ENCODE results near the gene SLC16A5. TPM values are rescaled to one million over a fixed set of nuclear protein-coding genes. Genes with fewer than 3 reads are reported as not detected.

SLC16A5 gene
- total RNA-seq, 4 donors from 2014 or later: 1.5 to 7.9 (median 6.9) TPM

DNA sequence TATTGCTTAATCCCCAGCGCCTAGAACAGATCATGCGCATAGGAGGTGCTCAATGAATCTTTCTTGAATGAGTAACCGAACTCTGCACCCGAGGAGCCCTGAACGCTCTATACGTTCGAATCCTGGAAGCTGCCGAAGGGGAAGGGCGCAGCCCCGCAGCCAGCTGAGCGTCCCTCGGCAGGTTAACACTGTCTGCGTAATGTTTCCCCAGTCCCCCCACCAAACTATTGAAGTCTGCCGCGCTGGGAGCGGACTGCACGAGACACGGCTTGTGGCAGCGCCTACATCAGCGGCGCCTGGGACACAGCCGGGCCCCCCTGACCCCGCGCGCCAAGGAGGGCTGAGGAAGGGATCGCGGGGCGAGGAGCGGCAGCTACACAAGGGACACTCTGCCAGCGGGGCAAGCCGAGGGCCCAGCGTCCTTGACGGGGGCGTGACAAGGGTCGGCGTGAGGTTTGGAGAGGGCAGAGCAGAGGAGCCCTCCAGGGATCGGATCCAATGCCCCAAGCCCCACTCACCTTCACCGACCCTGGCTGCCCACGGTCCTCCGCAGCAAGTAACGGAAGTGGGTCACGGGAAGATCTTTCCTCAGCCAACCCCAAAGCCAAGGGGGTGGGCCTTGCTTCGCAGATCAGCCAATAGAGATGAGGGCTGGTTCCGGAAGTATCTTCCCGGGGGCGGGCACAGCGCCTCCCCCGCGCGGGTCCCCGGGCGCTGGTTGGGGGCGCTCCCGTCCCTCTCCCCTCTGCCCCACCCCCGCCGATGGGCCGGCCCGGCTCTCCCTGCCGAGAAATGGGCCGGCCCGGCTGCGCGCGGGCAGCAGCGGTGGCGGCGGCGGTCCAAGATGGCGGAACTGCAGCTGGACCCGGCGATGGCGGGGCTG lies 41.1 kb upstream of the SLC16A5 start, which contains the start of the genes ATP5PD and KCTD2:
TSS of gene ATP5PD (minus strand) at position 563 of the 883 bp plus-strand sequence. CDS start 4,319 bp downstream, outside the sequence.
TSS of gene KCTD2 (plus strand) at position 819 of the 883 bp plus-strand sequence. CDS start at position 845, 26 bp downstream.
- Histone ChIP-seq H3K36me3 (peaks cover 0 to 16% of the 10 kb centered on the region in 2 donors), H3K27me3 (no peaks in the 10 kb centered on the region), H3K9me3 (no peaks in the 10 kb centered on the region), H3K4me1 (peaks cover 26 to 28% of the 10 kb centered on the region in 2 donors), H3K4me3 (peak within 1 kb of the TSS; percentile 84 to 100 (median 96)), H3K27ac (peak within 1 kb of the TSS; percentile 98 to 100 (median 98))
- intact Hi-C loops (cut with DNase I; ENCODE audit: low total_unique reads): loop anchor here (1.0 kb wide), 1 partner anchor 11 kb away; no protein-coding TSS in a partner anchor
- in situ Hi-C loops (cut with MboI; ENCODE audit: low sequenced_read_pairs in 4 of 4): no loop called here
- peak; percentile 99 for ATAC-seq
- peak; percentile 96 to 98 for TF ChIP-seq POLR2A (IDR thresholded peaks at IDR 0.05)
- TF ChIP-seq, protein P1, sequence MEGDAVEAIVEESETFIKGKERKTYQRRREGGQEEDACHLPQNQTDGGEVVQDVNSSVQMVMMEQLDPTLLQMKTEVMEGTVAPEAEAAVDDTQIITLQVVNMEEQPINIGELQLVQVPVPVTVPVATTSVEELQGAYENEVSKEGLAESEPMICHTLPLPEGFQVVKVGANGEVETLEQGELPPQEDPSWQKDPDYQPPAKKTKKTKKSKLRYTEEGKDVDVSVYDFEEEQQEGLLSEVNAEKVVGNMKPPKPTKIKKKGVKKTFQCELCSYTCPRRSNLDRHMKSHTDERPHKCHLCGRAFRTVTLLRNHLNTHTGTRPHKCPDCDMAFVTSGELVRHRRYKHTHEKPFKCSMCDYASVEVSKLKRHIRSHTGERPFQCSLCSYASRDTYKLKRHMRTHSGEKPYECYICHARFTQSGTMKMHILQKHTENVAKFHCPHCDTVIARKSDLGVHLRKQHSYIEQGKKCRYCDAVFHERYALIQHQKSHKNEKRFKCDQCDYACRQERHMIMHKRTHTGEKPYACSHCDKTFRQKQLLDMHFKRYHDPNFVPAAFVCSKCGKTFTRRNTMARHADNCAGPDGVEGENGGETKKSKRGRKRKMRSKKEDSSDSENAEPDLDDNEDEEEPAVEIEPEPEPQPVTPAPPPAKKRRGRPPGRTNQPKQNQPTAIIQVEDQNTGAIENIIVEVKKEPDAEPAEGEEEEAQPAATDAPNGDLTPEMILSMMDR (IDR thresholded peaks at IDR 0.05 in 4 of 5, conservative IDR thresholded peaks at IDR 0.05 in 1 of 5): no peak
- peak; percentile 95 to 97 for DNase-seq

GRCh38 chr17:75047398-75048098 lies 40.2 kb upstream of the SLC16A5 start:
- H3K4me3 ChIP-seq: peak overlapping the region; percentile 72 to 100 (median 96)
- TF ChIP-seq, protein P1 (IDR thresholded peaks at IDR 0.05 in 4 of 5, conservative IDR thresholded peaks at IDR 0.05 in 1 of 5): no peak
- TF ChIP-seq POLR2A (IDR thresholded peaks at IDR 0.05): no peak
- H3K4me1 ChIP-seq: peaks cover 26 to 28% of the 10 kb centered on the region in 2 donors
- in situ Hi-C loops (cut with MboI; ENCODE audit: low sequenced_read_pairs in 4 of 4) (no loop called here), intact Hi-C loops (cut with DNase I; ENCODE audit: low total_unique reads) (loop anchor here (1.0 kb wide), 1 partner anchor 12 kb away; no protein-coding TSS in a partner anchor)
- H3K27ac ChIP-seq: peak overlapping the region; percentile 98 to 100 (median 98)
- DNase-seq (peak in 1 of 2 donors; percentile 43), ATAC-seq (peak; percentile 9 to 26)
- no peaks in the 10 kb centered on the region for H3K9me3 ChIP-seq
- no peaks in the 10 kb centered on the region for H3K27me3 ChIP-seq
- H3K36me3 ChIP-seq: peaks cover 0 to 14% of the 10 kb centered on the region in 2 donors

DNA sequence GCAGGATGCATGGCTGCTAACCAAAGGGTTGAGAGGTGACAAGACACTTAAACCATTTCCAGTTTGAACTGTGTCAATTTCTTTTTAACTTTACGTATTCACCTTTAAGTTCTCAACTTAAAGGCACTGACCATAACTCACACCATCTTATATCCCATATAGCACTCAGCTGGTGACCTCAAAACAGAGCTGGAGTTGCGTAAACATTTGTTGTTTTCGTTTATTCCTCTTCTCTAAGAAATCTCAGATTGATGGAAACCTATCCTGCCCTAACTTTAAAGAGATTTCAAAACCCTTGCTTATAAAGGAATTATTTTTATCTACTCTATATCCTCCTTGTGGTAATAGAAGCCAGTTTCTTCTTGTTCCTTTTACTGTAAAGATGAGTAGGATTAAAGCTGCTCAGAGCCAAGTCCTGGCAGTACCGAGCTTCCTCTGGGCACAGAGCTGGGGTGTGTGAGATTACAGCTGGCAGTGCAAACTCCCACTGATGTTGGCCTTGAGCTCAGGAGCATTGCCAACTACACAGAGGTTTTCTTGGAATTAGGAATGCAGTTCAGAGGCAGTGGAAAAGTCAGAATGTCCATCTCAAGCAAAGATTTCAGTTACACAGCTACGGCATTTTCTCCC lies 39.4 kb upstream of the SLC16A5 start:
- no peaks in the 10 kb centered on the region for H3K9me3 ChIP-seq
- H3K27me3 ChIP-seq: no peaks in the 10 kb centered on the region
- in situ Hi-C loops (cut with MboI; ENCODE audit: low sequenced_read_pairs in 4 of 4): no loop called here
- H3K36me3 ChIP-seq: peaks cover 0 to 22% of the 10 kb centered on the region in 2 donors
- H3K27ac ChIP-seq: peak overlapping the region; percentile 98 to 100 (median 98)
- DNase-seq: no peak
- no peak for ATAC-seq
- TF ChIP-seq, protein P1 (IDR thresholded peaks at IDR 0.05 in 4 of 5, conservative IDR thresholded peaks at IDR 0.05 in 1 of 5): no peak
- TF ChIP-seq POLR2A (IDR thresholded peaks at IDR 0.05): no peak
- intact Hi-C loops (cut with DNase I; ENCODE audit: low total_unique reads): no loop called here
- H3K4me1 ChIP-seq: peaks cover 26 to 28% of the 10 kb centered on the region in 2 donors
- H3K4me3 ChIP-seq: peak overlapping the region; percentile 72 to 100 (median 96)

GRCh38 chr17:75049057-75049456 lies 38.7 kb upstream of the SLC16A5 start:
- Histone ChIP-seq H3K4me1 (peaks cover 26 to 28% of the 10 kb centered on the region in 2 donors), H3K27ac (peak overlapping the region in 2 of 4 donors; percentile 98), H3K36me3 (peaks cover 0 to 27% of the 10 kb centered on the region in 2 donors), H3K27me3 (no peaks in the 10 kb centered on the region), H3K4me3 (no peak overlapping the region), H3K9me3 (no peaks in the 10 kb centered on the region)
- in situ Hi-C loops (cut with MboI; ENCODE audit: low sequenced_read_pairs in 4 of 4): no loop called here
- no peak for DNase-seq
- intact Hi-C loops (cut with DNase I; ENCODE audit: low total_unique reads): no loop called here
- ATAC-seq: no peak
- no peak for TF ChIP-seq POLR2A (IDR thresholded peaks at IDR 0.05)
- TF ChIP-seq, protein P1 (IDR thresholded peaks at IDR 0.05 in 4 of 5, conservative IDR thresholded peaks at IDR 0.05 in 1 of 5): no peak
